Measurements from ENCODE around the gene PIP5KL1. TPM values are rescaled to one million over a fixed set of nuclear protein-coding genes. Genes with fewer than 3 reads are reported as not detected.

PIP5KL1 gene
- total and polyA plus RNA-seq, 2 experiments from 2014 or later: 13.4 to 19.5 TPM

- peak overlapping the region; percentile 91 for H2AFZ ChIP-seq
- TF ChIP-seq EZH2phosphoT487 (IDR thresholded peaks at IDR 0.05; ENCODE audit: unreplicated experiment): no peak
- no peak for TF ChIP-seq REST (IDR thresholded peaks at IDR 0.05; ENCODE audit: unreplicated experiment)
- TF ChIP-seq CREB1 (CRISPR knock-in tag; IDR thresholded peaks at IDR 0.05; ENCODE audit: low read depth): no peak
- no peak for TF ChIP-seq ZNF331 (CRISPR knock-in tag; IDR thresholded peaks at IDR 0.05; ENCODE audit: low read depth)
- no peak for TF ChIP-seq ZNF114 (CRISPR knock-in tag; IDR thresholded peaks at IDR 0.05)
- TF ChIP-seq POLR2AphosphoS5 (IDR thresholded peaks at IDR 0.05; ENCODE audit: low read depth): no peak
- TF ChIP-seq ETS1 (IDR thresholded peaks at IDR 0.05): no peak
- no peak for TF ChIP-seq ZNF462 (CRISPR knock-in tag; IDR thresholded peaks at IDR 0.05)
- TF ChIP-seq CTCF (conservative IDR thresholded peaks at IDR 0.05; ENCODE audit: low read depth in 2 of 2): no peak
- H3K27ac Mint-ChIP-seq: 0 out of 2 replicates have a peak overlapping the region, but pooled peaks have one; percentile 56
Observed at GRCh38 chr9:127876764-127877562, 53.6 kb downstream of the PIP5KL1 start.

More at GRCh38 chr9:127876764-127877562, 53.6 kb downstream of the PIP5KL1 start:
- Mint-ChIP-seq H3K36me3 (ENCODE audit: low read depth) (no peaks in the 10 kb centered on the region), H3K9me3 (no peaks in the 10 kb centered on the region), H3K4me1 (peaks cover 8% of the 10 kb centered on the region; the same call in 2 of the 3 replicates), H3K4me3 (peak overlapping the region; percentile 89), H3K27me3 (ENCODE audit: insufficient read depth, low read depth, poor library complexity) (peaks cover 21% of the 10 kb centered on the region)
- no peaks in the 10 kb centered on the region for H3K36me3 ChIP-seq (ENCODE audit: insufficient read depth)
- peaks cover 5% of the 10 kb centered on the region for H3K4me1 ChIP-seq (ENCODE audit: insufficient read depth)
- peak; percentile 36 for ATAC-seq
- H3K27ac ChIP-seq (ENCODE audit: low read depth): no peak overlapping the region
- H3K4me2 ChIP-seq: peak overlapping the region; percentile 92
- H3K9me2 ChIP-seq (ENCODE audit: insufficient read depth): no peaks in the 10 kb centered on the region
- 0 out of 2 replicates have a peak, but pooled peaks cover 6% of the 10 kb centered on the region for H3K27me3 ChIP-seq (ENCODE audit: insufficient read depth)
- H3F3A ChIP-seq (replicated peaks; ENCODE audit: low read depth): peaks cover 16% of the 10 kb centered on the region; the same call in 1 of the 2 replicates
- no peaks in the 10 kb centered on the region for H4K20me1 ChIP-seq (replicated peaks; ENCODE audit: insufficient read depth)
- H3K79me2 ChIP-seq (replicated peaks; ENCODE audit: insufficient read depth): no peaks in the 10 kb centered on the region
- DNase-seq (ENCODE audit: low spot score): no peak
- peak overlapping the region; percentile 73 for H3K4me3 ChIP-seq
